ENCODE results near the gene GPR173. TPM values are rescaled to one million over a fixed set of nuclear protein-coding genes. Genes with fewer than 3 reads are reported as not detected.

The GPR173 gene
- total RNA-seq, 2 donors from 2014 or later, result 2.3 to 2.7 TPM

GRCh38 chrX:53055244-53055849 lies 6.8 kb downstream of the GPR173 start:
- Histone ChIP-seq H3K27ac (no peak overlapping the region), H3K4me3 (no peak overlapping the region), H3K4me1 (ENCODE audit: control insufficient read depth in 1 of 2, low read depth in 2 of 2) (peaks cover 0 to 9% of the 10 kb centered on the region in 2 donors), H3K9me3 (no peaks in the 10 kb centered on the region), H3K27me3 (replicated peaks; ENCODE audit: insufficient read depth) (no peaks in the 10 kb centered on the region), H3K36me3 (no peaks in the 10 kb centered on the region)
- DNase-seq (ENCODE audit: low spot score), result no peak
- no peak for ATAC-seq (ENCODE audit: insufficient number of reproducible peaks, low FRiP score, low read depth)
- TF ChIP-seq, protein P1, sequence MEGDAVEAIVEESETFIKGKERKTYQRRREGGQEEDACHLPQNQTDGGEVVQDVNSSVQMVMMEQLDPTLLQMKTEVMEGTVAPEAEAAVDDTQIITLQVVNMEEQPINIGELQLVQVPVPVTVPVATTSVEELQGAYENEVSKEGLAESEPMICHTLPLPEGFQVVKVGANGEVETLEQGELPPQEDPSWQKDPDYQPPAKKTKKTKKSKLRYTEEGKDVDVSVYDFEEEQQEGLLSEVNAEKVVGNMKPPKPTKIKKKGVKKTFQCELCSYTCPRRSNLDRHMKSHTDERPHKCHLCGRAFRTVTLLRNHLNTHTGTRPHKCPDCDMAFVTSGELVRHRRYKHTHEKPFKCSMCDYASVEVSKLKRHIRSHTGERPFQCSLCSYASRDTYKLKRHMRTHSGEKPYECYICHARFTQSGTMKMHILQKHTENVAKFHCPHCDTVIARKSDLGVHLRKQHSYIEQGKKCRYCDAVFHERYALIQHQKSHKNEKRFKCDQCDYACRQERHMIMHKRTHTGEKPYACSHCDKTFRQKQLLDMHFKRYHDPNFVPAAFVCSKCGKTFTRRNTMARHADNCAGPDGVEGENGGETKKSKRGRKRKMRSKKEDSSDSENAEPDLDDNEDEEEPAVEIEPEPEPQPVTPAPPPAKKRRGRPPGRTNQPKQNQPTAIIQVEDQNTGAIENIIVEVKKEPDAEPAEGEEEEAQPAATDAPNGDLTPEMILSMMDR (IDR thresholded peaks at IDR 0.05), result no peak

DNA sequence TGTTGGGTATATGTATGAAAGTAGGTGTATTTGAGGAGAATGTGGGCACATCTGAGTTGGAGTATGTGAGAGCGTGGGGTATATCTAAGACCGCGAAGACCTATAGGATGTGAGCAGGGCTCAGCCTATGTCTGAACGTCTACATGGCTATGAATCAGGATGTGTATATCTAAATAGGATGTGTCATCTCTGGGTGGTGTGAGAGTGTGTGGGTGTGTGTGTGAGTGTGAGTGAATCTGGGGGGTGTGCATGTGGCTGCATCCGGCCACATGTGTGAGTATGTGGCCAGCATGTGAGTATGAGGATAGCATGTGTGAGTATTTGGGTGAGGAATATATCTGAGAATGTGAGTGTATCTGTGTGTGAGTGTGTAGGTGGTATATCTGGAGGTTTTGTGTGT lies 7.7 kb downstream of the GPR173 start:
- DNase-seq (ENCODE audit: low spot score), result no peak
- Histone ChIP-seq H3K9me3 (no peaks in the 10 kb centered on the region), H3K4me1 (ENCODE audit: control insufficient read depth in 1 of 2, low read depth in 2 of 2) (no peaks in the 10 kb centered on the region), H3K4me3 (no peak overlapping the region), H3K27ac (no peak overlapping the region), H3K27me3 (replicated peaks; ENCODE audit: insufficient read depth) (no peaks in the 10 kb centered on the region), H3K36me3 (no peaks in the 10 kb centered on the region)
- ATAC-seq (ENCODE audit: insufficient number of reproducible peaks, low FRiP score, low read depth), result no peak
- TF ChIP-seq, protein P1 (IDR thresholded peaks at IDR 0.05), result no peak

DNA sequence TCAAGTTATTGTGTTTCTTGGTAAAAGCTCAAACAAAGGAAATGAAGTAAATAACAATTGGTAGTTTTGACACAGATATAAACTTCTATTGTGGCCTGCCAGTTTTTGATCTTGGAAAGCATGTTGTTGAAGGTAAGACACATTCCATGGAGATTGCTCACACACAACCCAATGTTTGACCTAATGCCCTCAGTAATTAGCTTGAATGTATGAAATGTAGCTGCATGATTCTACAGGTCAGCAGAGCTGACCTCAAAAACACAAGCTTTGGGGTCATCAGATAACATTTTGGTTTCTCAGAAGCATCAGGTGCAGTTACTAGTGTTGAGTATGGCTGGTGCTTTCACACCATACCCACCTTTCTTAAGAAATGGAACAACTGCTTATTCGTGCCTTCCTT lies 16.5 kb downstream of the GPR173 start:
- no peak overlapping the region for H3K27ac ChIP-seq
- H3K4me1 ChIP-seq (ENCODE audit: control insufficient read depth in 1 of 2, low read depth in 2 of 2), result no peaks in the 10 kb centered on the region
- H3K27me3 ChIP-seq (replicated peaks; ENCODE audit: insufficient read depth), result no peaks in the 10 kb centered on the region
- no peaks in the 10 kb centered on the region for H3K9me3 ChIP-seq
- no peaks in the 10 kb centered on the region for H3K36me3 ChIP-seq
- TF ChIP-seq, protein P1 (IDR thresholded peaks at IDR 0.05), result no peak
- no peak overlapping the region for H3K4me3 ChIP-seq
- no peak for DNase-seq (ENCODE audit: low spot score)
- ATAC-seq (ENCODE audit: insufficient number of reproducible peaks, low FRiP score, low read depth), result no peak

DNA sequence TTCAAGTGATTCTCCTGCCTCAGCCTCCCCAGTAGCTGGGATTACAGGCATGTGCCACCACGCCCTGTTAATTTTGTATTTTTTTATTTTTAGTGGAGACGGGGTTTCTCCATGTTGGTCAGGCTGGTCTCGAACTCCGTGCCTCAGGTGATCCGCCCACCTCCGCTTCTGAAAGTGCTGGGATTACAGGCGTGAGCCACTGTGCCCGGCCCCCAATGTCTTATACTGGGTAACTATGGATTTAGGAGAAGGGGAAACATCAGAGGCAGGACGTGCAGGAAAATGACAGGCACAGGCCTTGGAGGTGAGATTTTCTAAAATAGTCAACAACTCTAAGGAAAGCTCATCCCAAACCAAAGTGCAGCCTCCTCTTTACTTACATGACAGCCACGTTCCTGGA lies 22.5 kb downstream of the GPR173 start:
- TF ChIP-seq, protein P1 (IDR thresholded peaks at IDR 0.05), result no peak
- no peak for ATAC-seq (ENCODE audit: insufficient number of reproducible peaks, low FRiP score, low read depth)
- H3K27ac ChIP-seq, result no peak overlapping the region

GRCh38 chrX:53071604-53072417 lies 23.2 kb downstream of the GPR173 start:
- ATAC-seq (ENCODE audit: insufficient number of reproducible peaks, low FRiP score, low read depth) (peak; percentile 92), DNase-seq (ENCODE audit: low spot score) (peak; percentile 54)
- Histone ChIP-seq H3K4me3 (peak overlapping the region; percentile 67), H3K4me1 (ENCODE audit: control insufficient read depth in 1 of 2, low read depth in 2 of 2) (no peaks in the 10 kb centered on the region), H3K9me3 (no peaks in the 10 kb centered on the region), H3K36me3 (no peaks in the 10 kb centered on the region), H3K27ac (peak overlapping the region; percentile 82 to 84), H3K27me3 (replicated peaks; ENCODE audit: insufficient read depth) (no peaks in the 10 kb centered on the region)
- TF ChIP-seq, protein P1 (IDR thresholded peaks at IDR 0.05), result peak; percentile 54

More for the DNA sequence above, 22.5 kb downstream of the GPR173 start:
- H3K9me3 ChIP-seq, result no peaks in the 10 kb centered on the region
- H3K36me3 ChIP-seq, result no peaks in the 10 kb centered on the region
- no peaks in the 10 kb centered on the region for H3K27me3 ChIP-seq (replicated peaks; ENCODE audit: insufficient read depth)
- DNase-seq (ENCODE audit: low spot score), result no peak
- H3K4me3 ChIP-seq, result no peak overlapping the region
- H3K4me1 ChIP-seq (ENCODE audit: control insufficient read depth in 1 of 2, low read depth in 2 of 2), result no peaks in the 10 kb centered on the region

All from thoracic aorta (tissue), 2 donors.